H9 (cell line): ENCODE measurements around the gene SMIM12. TPM values are rescaled to one million over a fixed set of nuclear protein-coding genes. Genes with fewer than 3 reads are reported as not detected.

Experiments
- DNase-seq: peaks from one replicate; pipeline ENCODE4 v3.0.0-alpha.2; 2017
- H2AFZ ChIP-seq: one replicate; pipeline ENCODE4 v1.6.1; 2013; ENCODE audit warnings: mild to moderate bottlenecking, low read length, control low read depth, moderate library complexity
- H2AK5ac ChIP-seq: 2 replicates; pipeline ENCODE4 v1.6.1; 2013; ENCODE audit warnings: low read length, control low read depth, mixed read lengths; ENCODE audit not compliant: insufficient read length
- H2BK120ac ChIP-seq: one replicate; pipeline ENCODE4 v1.6.1; 2013; ENCODE audit warnings: low read depth, mild to moderate bottlenecking, low read length, control low read depth, inconsistent platforms; ENCODE audit not compliant: poor library complexity, severe bottlenecking
- H2BK12ac ChIP-seq: 2 replicates; pipeline ENCODE4 v1.6.1; 2013; ENCODE audit warnings: low read length, control low read depth, mixed read lengths, low read depth; ENCODE audit not compliant: insufficient read length
- H2BK15ac ChIP-seq: 2 replicates; pipeline ENCODE4 v1.6.1; 2013; ENCODE audit warnings: low read depth, low read length, control low read depth
- H2BK20ac ChIP-seq: one replicate; pipeline ENCODE4 v1.6.1; 2013; ENCODE audit warnings: low read depth, mild to moderate bottlenecking, low read length, control low read depth, inconsistent platforms; ENCODE audit not compliant: poor library complexity, severe bottlenecking
- H2BK5ac ChIP-seq: 2 replicates; pipeline ENCODE4 v1.6.1; 2013; ENCODE audit warnings: low read length, control low read depth, mixed read lengths; ENCODE audit not compliant: insufficient read length
- H3K14ac ChIP-seq: 2 replicates; pipeline ENCODE4 v1.6.1; 2013; ENCODE audit warnings: low read length, control low read depth; ENCODE audit not compliant: insufficient read depth
- H3K18ac ChIP-seq: 2 replicates; pipeline ENCODE4 v1.6.1; 2013; ENCODE audit warnings: low read depth, mild to moderate bottlenecking, mixed read lengths, low read length, control low read depth; ENCODE audit not compliant: insufficient read length
- H3K23ac ChIP-seq: 2 replicates; pipeline ENCODE4 v1.6.1; 2013; ENCODE audit warnings: low read length, control low read depth, mixed read lengths, low read depth; ENCODE audit not compliant: insufficient read length
- H3K23me2 ChIP-seq: 2 replicates; pipeline ENCODE4 v1.6.1; 2013; ENCODE audit warnings: low read depth, mild to moderate bottlenecking, mixed read lengths, low read length, control low read depth; ENCODE audit not compliant: insufficient read length, poor library complexity, severe bottlenecking
- H3K27ac ChIP-seq: 2 replicates; pipeline ENCODE4 v1.5.1; 2013; ENCODE audit warnings: low read length, control low read depth, mixed read lengths, low read depth; ENCODE audit not compliant: insufficient read length
- H3K27me3 ChIP-seq: 2 replicates; pipeline ENCODE4 v1.6.1; 2013; ENCODE audit warnings: low read length, control low read depth, inconsistent platforms; ENCODE audit not compliant: insufficient read depth
- H3K4ac ChIP-seq: 2 replicates; pipeline ENCODE4 v1.6.1; 2013; ENCODE audit warnings: low read depth, mild to moderate bottlenecking, control low read depth, inconsistent platforms, low read length, moderate library complexity
- H3K4me1 ChIP-seq: 2 replicates; pipeline ENCODE4 v1.6.1; 2013; ENCODE audit warnings: low read length, control low read depth, inconsistent platforms; ENCODE audit not compliant: insufficient read depth
- H3K4me2 ChIP-seq: 2 replicates; pipeline ENCODE4 v1.6.1; 2013; ENCODE audit warnings: low read length, control low read depth, mixed read lengths; ENCODE audit not compliant: insufficient read length, insufficient read depth
- H3K56ac ChIP-seq: 2 replicates; pipeline ENCODE4 v1.6.1; 2013; ENCODE audit warnings: low read depth, mild to moderate bottlenecking, mixed read lengths, low read length, control low read depth; ENCODE audit not compliant: insufficient read length
- H3K79me1 ChIP-seq: 2 replicates; pipeline ENCODE4 v1.6.1; 2013; ENCODE audit warnings: low read depth, mild to moderate bottlenecking, moderate library complexity, low read length, control low read depth, inconsistent platforms; ENCODE audit not compliant: insufficient read depth, poor library complexity, severe bottlenecking
- H3K79me2 ChIP-seq: 2 replicates; pipeline ENCODE4 v1.6.1; 2013; ENCODE audit warnings: low read length, control low read depth, inconsistent platforms; ENCODE audit not compliant: insufficient read depth
- H3K9ac ChIP-seq: 2 replicates; pipeline ENCODE4 v1.6.1; 2013; ENCODE audit warnings: low read length, control low read depth, mixed read lengths; ENCODE audit not compliant: insufficient read length; ENCODE audit errors: extremely low read depth
- H3K9me3 ChIP-seq: one replicate; pipeline ENCODE4 v1.6.1; 2013; ENCODE audit warnings: low read depth, low read length, inconsistent platforms; ENCODE audit not compliant: control insufficient read depth
- H3T11ph ChIP-seq: one replicate; pipeline ENCODE4 v1.6.1; 2013; ENCODE audit warnings: mild to moderate bottlenecking, low read length, control low read depth, inconsistent platforms
- H4K20me1 ChIP-seq: one replicate; pipeline ENCODE4 v1.6.1; 2013; ENCODE audit not compliant: control insufficient read depth, insufficient read length, insufficient read depth
- H4K5ac ChIP-seq: 2 replicates; pipeline ENCODE4 v1.6.1; 2013; ENCODE audit warnings: low read depth, mild to moderate bottlenecking, mixed read lengths, low read length, control low read depth; ENCODE audit not compliant: insufficient read length
- H4K8ac ChIP-seq: replicated peaks from 2 replicates; pipeline ENCODE4 v1.6.1; 2013; ENCODE audit warnings: low read length, control low read depth, mixed read lengths, low read depth; ENCODE audit not compliant: insufficient read length
- H4K91ac ChIP-seq: 2 replicates; pipeline ENCODE4 v1.6.1; 2013; ENCODE audit warnings: low read depth, mild to moderate bottlenecking, moderate library complexity, mixed read lengths, low read length, control low read depth; ENCODE audit not compliant: insufficient read length
- H3K27ac Mint-ChIP-seq, 3 experiments: 2 replicates in 2 of 3; 3 replicates in 1 of 3; pipeline ENCODE4 v1.8.0; 2020 to 2021; ENCODE audit warnings: mixed read lengths in 3 of 3, mild to moderate bottlenecking in 1 of 3, moderate library complexity in 1 of 3
- H3K27me3 Mint-ChIP-seq: 2 replicates; pipeline ENCODE4 v1.8.0; 2021; ENCODE audit warnings: low read depth, mild to moderate bottlenecking, moderate library complexity, mixed read lengths
- H3K36me3 Mint-ChIP-seq, 3 experiments: 2 replicates in 2 of 3; 3 replicates in 1 of 3; pipeline ENCODE4 v1.8.0; 2020 to 2021; ENCODE audit warnings: low read depth in 3 of 3, mixed read lengths in 3 of 3; ENCODE audit not compliant: insufficient read depth in 1 of 3
- H3K4me1 Mint-ChIP-seq, 2 experiments: 2 replicates each; pipeline ENCODE4 v1.8.0; 2020; ENCODE audit warnings: mixed read lengths in 2 of 2
- H3K4me3 Mint-ChIP-seq, 2 experiments: 2 replicates in 1 of 2; 3 replicates in 1 of 2; pipeline ENCODE4 v1.8.0; 2020 to 2021; ENCODE audit warnings: mild to moderate bottlenecking in 2 of 2, mixed read lengths in 2 of 2, moderate library complexity in 1 of 2
- H3K9me3 Mint-ChIP-seq, 2 experiments: 2 replicates in 1 of 2; 3 replicates in 1 of 2; pipeline ENCODE4 v1.8.0; 2020; ENCODE audit warnings: mild to moderate bottlenecking in 2 of 2, mixed read lengths in 2 of 2, moderate library complexity in 1 of 2
- CTCF ChIP-seq: fragments of 200-600 bp; sonication (generic); conservative IDR thresholded peaks from 3 replicates; pipeline ENCODE4 v1.8.0; 2021; ENCODE audit warnings: antibody characterized with exemption, mild to moderate bottlenecking
- WGBS: extraction: QIAGEN DNeasy Blood & Tissue Kit; methylation state at CpG from one replicate; pipeline ENCODE4 v1.1.7; 2013; ENCODE audit warnings: missing lambda C conversion rate, low lambda C conversion rate, mixed read lengths; ENCODE audit not compliant: insufficient read length; ENCODE audit errors: extremely low coverage; 5-methylcytosine and 5-hydroxymethylcytosine counted together
- total RNA-seq: library from RNA; stranded (reverse); gene quantifications from 2 replicates; pipeline ENCODE4 v1.2.1, GENCODE V29; 2021

The SMIM12 gene
- total RNA-seq, 1 experiment from 2014 or later: 40.9 TPM

- Histone ChIP-seq H4K8ac (no peak overlapping the region), H2BK5ac (no peak overlapping the region), H3K79me1 (no peaks in the 10 kb centered on the region), H3K56ac (no peak overlapping the region), H4K91ac (no peak overlapping the region), H3K23ac (no peak overlapping the region), H2AFZ (no peak overlapping the region), H2BK20ac (no peak overlapping the region), H2AK5ac (no peak overlapping the region), H3K27me3 (no peaks in the 10 kb centered on the region), H3K4me2 (no peak overlapping the region), H3K18ac (no peak overlapping the region), H2BK15ac (no peak overlapping the region), H3K9ac (no peak overlapping the region), H3T11ph (no peak overlapping the region), H4K20me1 (no peaks in the 10 kb centered on the region), H3K23me2 (no peaks in the 10 kb centered on the region), H2BK120ac (no peak overlapping the region), H4K5ac (no peak overlapping the region), H3K9me3 (no peaks in the 10 kb centered on the region), H3K79me2 (no peaks in the 10 kb centered on the region), H3K14ac (no peak overlapping the region; the same call in 1 of the 2 replicates), H3K27ac (no peak overlapping the region), H3K4me1 (no peaks in the 10 kb centered on the region), H3K4ac (no peak overlapping the region), H2BK12ac (no peak overlapping the region)
- H3K4me1 Mint-ChIP-seq: no peaks in the 10 kb centered on the region
- TF ChIP-seq CTCF: no peak
- H3K27ac Mint-ChIP-seq: no peak overlapping the region
- H3K9me3 Mint-ChIP-seq: no peaks in the 10 kb centered on the region
- no CpG with 5 or more reads among the region's 2 CpGs for WGBS
- H3K4me3 Mint-ChIP-seq: no peak overlapping the region
- no peaks in the 10 kb centered on the region for H3K36me3 Mint-ChIP-seq
- DNase-seq: no peak
- peaks cover 4% of the 10 kb centered on the region for H3K27me3 Mint-ChIP-seq
These were observed 30.9 kb downstream of the SMIM12 start for GRCh38 chr1:34828611-34829010.
